Activated CD8-positive, alpha-beta T cell treated with anti-CD3 and anti-CD28 coated beads, Interleukin-2, amount 10 ng/mL, durations not matched to agents 7 days and 5 days (primary cell): ENCODE measurements around the gene NFKBIL1. TPM values are rescaled to one million over a fixed set of nuclear protein-coding genes. Genes with fewer than 3 reads are reported as not detected.
"Not testable (repeated sequence)": the region's sequence is repeated elsewhere in the genome, so short reads cannot be mapped to it uniquely, and the experiment has no call there.

Experiments
- ATAC-seq: fragments of 150-1000 bp; cut with Tn5 transposase; one replicate; pipeline ENCODE4 v1.10.0; 2021; ENCODE audit warnings: moderate library complexity
- CTCF ChIA-PET: fragments of 350-600 bp; sonication (Branson Sonifier 250); formaldehyde crosslinking; loops from one replicate; lab custom pipeline; 2021; ENCODE audit warnings: antibody characterized with exemption; lab: Charles Lee
- POLR2A ChIA-PET: fragments of 350-600 bp; sonication (Branson Sonifier 250); formaldehyde crosslinking; loops from one replicate; lab custom pipeline; 2021; ENCODE audit warnings: antibody characterized with exemption; lab: Charles Lee
- DNase-seq: peaks from one replicate; pipeline ENCODE4 v3.0.0-alpha.2; 2020
- H3K27ac Mint-ChIP-seq: one replicate; pipeline ENCODE4 v1.8.0; 2021; ENCODE audit warnings: mild to moderate bottlenecking, mixed read lengths
- H3K27me3 Mint-ChIP-seq: one replicate; pipeline ENCODE4 v1.8.0; 2021; ENCODE audit warnings: low read depth, mixed read lengths
- H3K36me3 Mint-ChIP-seq: one replicate; pipeline ENCODE4 v1.8.0; 2021; ENCODE audit warnings: low read depth, mixed read lengths
- H3K4me1 Mint-ChIP-seq: one replicate; pipeline ENCODE4 v1.8.0; 2021; ENCODE audit warnings: low read depth, mixed read lengths
- H3K4me3 Mint-ChIP-seq: one replicate; pipeline ENCODE4 v1.8.0; 2021; ENCODE audit warnings: mild to moderate bottlenecking, mixed read lengths
- H3K9me3 Mint-ChIP-seq: one replicate; pipeline ENCODE4 v1.8.0; 2022; ENCODE audit warnings: mixed read lengths; ENCODE audit not compliant: insufficient read depth
- total RNA-seq, 2 experiments: library from RNA; stranded (reverse); gene quantifications; one replicate each; pipeline ENCODE4 v1.2.3, GENCODE V29; 2021

The NFKBIL1 gene
- total RNA-seq = 10 to 100 TPM; 13.5 to 14.2 TPM

DNA sequence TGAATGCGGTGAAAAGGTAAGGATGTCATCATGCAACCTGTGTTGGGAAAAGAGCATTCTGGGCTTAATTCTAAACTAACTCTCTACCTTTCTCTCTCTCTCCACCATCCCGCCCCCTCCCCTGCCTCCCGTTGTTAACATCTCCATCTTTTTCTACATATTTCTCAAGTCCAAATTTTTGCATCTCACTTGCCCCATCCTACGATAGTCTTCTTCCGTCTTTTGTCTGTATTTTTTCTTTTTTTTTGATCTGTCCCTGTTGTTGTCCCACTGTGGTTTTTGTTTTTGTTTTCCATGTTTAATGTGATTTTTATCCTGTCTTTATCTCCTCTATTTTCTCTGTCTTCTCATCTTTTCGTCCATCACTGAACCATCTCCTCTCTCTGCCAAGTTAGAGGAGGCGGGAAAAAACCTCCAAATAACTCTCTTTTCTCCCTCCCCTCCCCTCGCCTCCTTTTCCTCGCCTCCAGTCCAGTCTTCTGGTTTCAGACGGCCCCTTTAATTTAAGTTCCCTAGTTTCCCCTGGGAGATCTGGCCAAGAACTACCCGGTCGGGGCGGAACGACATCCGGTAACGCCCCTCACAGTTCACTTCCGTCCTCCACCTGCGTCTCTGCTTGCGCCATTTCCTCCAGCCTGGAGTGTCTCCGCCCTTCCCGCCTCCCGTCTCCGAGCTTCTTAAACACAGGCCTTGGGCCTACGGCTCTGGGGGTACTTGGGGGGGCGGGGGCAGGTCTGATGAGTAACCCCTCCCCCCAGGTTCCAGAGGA, at the start of gene NFKBIL1:
Gene NFKBIL1 (plus strand): TSS at position 651 of the 769 bp plus-strand sequence. CDS start 87 bp downstream, at position 738.
- H3K36me3 Mint-ChIP-seq = peaks cover 22% of the 10 kb centered on the region
- peak; percentile 96 for DNase-seq
- no peaks in the 10 kb centered on the region for H3K27me3 Mint-ChIP-seq
- peak within 1 kb of the TSS; percentile 90 for H3K27ac Mint-ChIP-seq
- CTCF ChIA-PET = interaction anchor here (0.6 to 16.9 kb wide), 14 partner anchors 9 to 283 kb away, joined by 3 to 676 read pairs (median 4); partner anchors contain the start of genes GPANK1, HSPA1A, HSPA1L and LST1
- POLR2A ChIA-PET = interaction anchor here (0.6 to 6.3 kb wide), 12 partner anchors 9 to 259 kb away, joined by 3 to 62 read pairs (median 4); partner anchors contain the start of genes BAG6, LTB, NCR3 and TNF
- H3K4me1 Mint-ChIP-seq = peaks cover 56% of the 10 kb centered on the region
- no peaks in the 10 kb centered on the region for H3K9me3 Mint-ChIP-seq
- peak; percentile 89 for ATAC-seq
- H3K4me3 Mint-ChIP-seq = peak within 1 kb of the TSS; percentile 84

- ATAC-seq (no peak), DNase-seq (no peak)
- H3K27ac Mint-ChIP-seq = peak overlapping the region; percentile 73
- no peaks in the 10 kb centered on the region for H3K27me3 Mint-ChIP-seq
- H3K4me3 Mint-ChIP-seq = peak overlapping the region; percentile 91
- H3K9me3 Mint-ChIP-seq = no peaks in the 10 kb centered on the region
- peaks cover 62% of the 10 kb centered on the region for H3K4me1 Mint-ChIP-seq
- H3K36me3 Mint-ChIP-seq = peaks cover 53% of the 10 kb centered on the region
- POLR2A ChIA-PET = interaction anchor here (0.5 to 0.8 kb wide), 2 partner anchors 33 to 680 kb away, joined by 3 read pairs; no protein-coding TSS in a partner anchor
- CTCF ChIA-PET = no interaction called here
Measured at GRCh38 chr6:31498748-31499147, 48.7 kb upstream of the NFKBIL1 start.

GRCh38 chr6:31499648-31500047, 47.8 kb upstream of the NFKBIL1 start:
- POLR2A ChIA-PET, H3K27ac Mint-ChIP-seq, CTCF ChIA-PET: not testable (repeated sequence)

DNA sequence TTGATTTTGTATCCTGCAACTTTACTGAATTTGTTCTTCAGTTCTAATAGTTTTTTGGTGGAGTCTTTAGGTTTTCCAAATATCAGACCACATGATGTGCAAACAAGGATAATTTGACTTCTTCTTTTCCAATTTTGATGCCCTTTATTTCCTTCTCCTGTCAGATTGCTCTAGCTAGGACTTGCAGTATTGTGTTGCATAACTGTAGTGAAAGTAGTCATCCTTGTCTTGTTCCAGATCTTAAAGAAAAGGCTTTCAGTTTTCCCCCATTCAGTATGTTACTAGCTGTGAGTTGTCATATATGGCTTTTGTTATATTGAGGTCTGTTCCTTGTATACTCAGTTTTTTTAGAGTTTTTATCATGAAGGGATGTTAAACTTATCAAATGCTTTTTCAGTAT, 44.8 kb upstream of the NFKBIL1 start:
- DNase-seq (no peak), ATAC-seq (no peak)
- Mint-ChIP-seq H3K9me3 (no peaks in the 10 kb centered on the region), H3K4me1 (peaks cover 51% of the 10 kb centered on the region), H3K27ac (no peak overlapping the region), H3K36me3 (peaks cover 63% of the 10 kb centered on the region), H3K4me3 (no peak overlapping the region), H3K27me3 (no peaks in the 10 kb centered on the region)
- CTCF ChIA-PET = interaction anchor here (1.3 kb wide), 1 partner anchor 9 kb away, joined by 4 read pairs; no protein-coding TSS in a partner anchor
- POLR2A ChIA-PET = no interaction called here

More at GRCh38 chr6:31499648-31500047, 47.8 kb upstream of the NFKBIL1 start:
- Mint-ChIP-seq H3K4me1 (peaks cover 62% of the 10 kb centered on the region), H3K36me3 (peaks cover 55% of the 10 kb centered on the region)
- H3K27me3 Mint-ChIP-seq, H3K4me3 Mint-ChIP-seq, ATAC-seq, DNase-seq, H3K9me3 Mint-ChIP-seq: not testable (repeated sequence)

DNA sequence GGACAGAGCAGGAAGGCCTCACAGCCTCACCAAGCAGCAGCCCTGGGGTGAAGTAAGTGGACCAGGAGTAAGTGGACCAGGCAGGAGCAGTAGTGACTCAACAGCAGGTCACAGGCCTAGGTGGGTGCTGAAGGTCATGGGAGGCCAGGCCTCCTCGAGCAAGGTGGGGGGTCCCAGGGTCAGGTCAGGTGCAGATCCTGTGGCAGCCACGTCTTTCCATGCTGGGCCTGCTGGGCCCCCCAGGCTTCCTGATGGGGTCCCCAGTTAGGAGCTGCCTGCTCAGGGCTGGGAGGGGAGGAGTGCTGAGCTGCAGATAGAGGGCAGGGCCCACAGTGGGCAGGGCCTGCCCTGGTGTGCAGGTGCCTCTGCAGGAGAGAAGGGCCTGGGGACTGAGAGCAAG, 38.4 kb upstream of the NFKBIL1 start:
- H3K9me3 Mint-ChIP-seq, ATAC-seq, POLR2A ChIA-PET, H3K27me3 Mint-ChIP-seq, DNase-seq, H3K4me3 Mint-ChIP-seq: not testable (repeated sequence)
- Mint-ChIP-seq H3K27ac (peak overlapping the region; percentile 67), H3K4me1 (peaks cover 10% of the 10 kb centered on the region), H3K36me3 (peaks cover 74% of the 10 kb centered on the region)
- CTCF ChIA-PET = interaction anchor here (1.0 kb wide), 1 partner anchor 16 kb away, joined by 3 read pairs; no protein-coding TSS in a partner anchor

GRCh38 chr6:31510007-31510406, 37.4 kb upstream of the NFKBIL1 start:
- Mint-ChIP-seq H3K27me3 (no peaks in the 10 kb centered on the region), H3K27ac (no peak overlapping the region), H3K9me3 (no peaks in the 10 kb centered on the region), H3K4me3 (no peak overlapping the region), H3K4me1 (peaks cover 9% of the 10 kb centered on the region), H3K36me3 (peaks cover 69% of the 10 kb centered on the region)
- DNase-seq (no peak), ATAC-seq (no peak)
- ChIA-PET CTCF (no interaction called here), POLR2A (no interaction called here)

GRCh38 chr6:31513456-31514165, 33.8 kb upstream of the NFKBIL1 start:
- Mint-ChIP-seq H3K27ac (no peak overlapping the region), H3K4me1 (peaks cover 1% of the 10 kb centered on the region), H3K9me3 (no peaks in the 10 kb centered on the region), H3K4me3 (no peak overlapping the region), H3K36me3 (peaks cover 34% of the 10 kb centered on the region), H3K27me3 (peaks cover 12% of the 10 kb centered on the region)
- DNase-seq (no peak), ATAC-seq (no peak)
- ChIA-PET CTCF (no interaction called here), POLR2A (no interaction called here)

DNA sequence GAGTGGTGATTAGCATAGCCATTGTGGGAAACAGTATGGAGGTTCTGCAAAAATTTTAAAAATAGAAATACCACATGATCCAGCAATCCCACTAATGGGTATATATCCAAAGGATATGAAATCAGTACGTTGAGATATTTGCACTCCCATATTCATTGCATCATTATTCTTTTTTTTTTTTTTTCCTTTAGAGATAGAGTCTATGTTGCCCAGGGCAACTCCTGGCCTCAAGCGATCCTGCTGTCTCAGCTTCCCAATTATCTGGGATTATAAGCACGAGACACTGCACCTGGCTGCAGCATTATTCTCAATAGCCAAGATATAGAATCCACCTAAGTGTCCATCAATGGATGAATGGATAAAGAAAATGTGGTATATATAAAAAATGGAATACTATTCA, 25.6 kb upstream of the NFKBIL1 start:
- no peak for ATAC-seq
- Mint-ChIP-seq H3K36me3 (no peaks in the 10 kb centered on the region), H3K4me1 (no peaks in the 10 kb centered on the region), H3K4me3 (no peak overlapping the region), H3K27ac (no peak overlapping the region), H3K27me3 (peaks cover 25% of the 10 kb centered on the region), H3K9me3 (no peaks in the 10 kb centered on the region)
- no peak for DNase-seq
- CTCF ChIA-PET = no interaction called here
- POLR2A ChIA-PET = no interaction called here

GRCh38 chr6:31525553-31525931, 21.9 kb upstream of the NFKBIL1 start:
- Mint-ChIP-seq H3K27me3 (peaks cover 16% of the 10 kb centered on the region), H3K4me1 (no peaks in the 10 kb centered on the region), H3K4me3 (no peak overlapping the region)

GRCh38 chr6:31525932-31526591, 21.3 kb upstream of the NFKBIL1 start:
- CTCF ChIA-PET = no interaction called here
- H3K27ac Mint-ChIP-seq = no peak overlapping the region

More at GRCh38 chr6:31525553-31525931, 21.9 kb upstream of the NFKBIL1 start:
- ChIA-PET POLR2A (interaction anchor here (0.6 kb wide), 1 partner anchor 15 kb away, joined by 4 read pairs; no protein-coding TSS in a partner anchor), CTCF (no interaction called here)
- DNase-seq (no peak), ATAC-seq (no peak)
- peaks cover 11% of the 10 kb centered on the region for H3K36me3 Mint-ChIP-seq
- no peak overlapping the region for H3K27ac Mint-ChIP-seq
- H3K9me3 Mint-ChIP-seq = no peaks in the 10 kb centered on the region

DNA sequence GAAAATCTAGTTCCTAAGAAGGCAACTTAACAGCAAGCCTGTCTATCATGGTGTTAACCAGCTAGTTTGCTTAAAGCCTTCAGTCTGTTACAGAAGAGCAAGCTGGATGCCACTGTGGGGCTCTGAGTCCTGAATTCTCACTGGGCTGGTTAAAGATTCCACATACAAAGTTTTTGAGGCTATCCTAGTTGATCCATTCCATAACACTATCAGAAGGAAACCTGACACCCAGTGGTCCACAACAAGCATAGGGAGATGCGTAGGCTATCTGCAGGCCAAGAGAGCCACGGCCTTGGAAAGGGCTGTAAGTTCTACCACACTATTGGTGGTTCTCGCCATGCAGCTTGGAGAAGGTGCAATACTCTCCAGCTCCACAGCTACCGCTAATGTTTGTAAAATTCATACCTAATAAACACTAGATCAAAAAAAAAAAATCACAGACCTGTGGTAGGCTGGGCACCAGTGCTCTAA, 19.1 kb upstream of the NFKBIL1 start:
- Mint-ChIP-seq H3K4me3 (no peak overlapping the region), H3K4me1 (peaks cover 13% of the 10 kb centered on the region), H3K36me3 (peaks cover 35% of the 10 kb centered on the region), H3K9me3 (no peaks in the 10 kb centered on the region), H3K27me3 (no peaks in the 10 kb centered on the region), H3K27ac (no peak overlapping the region)
- ATAC-seq = peak; percentile 21
- CTCF ChIA-PET = interaction anchor here (0.9 to 2.5 kb wide), 3 partner anchors 31 to 70 kb away, joined by 3 to 6 read pairs (median 3); no protein-coding TSS in a partner anchor
- DNase-seq = no peak
- POLR2A ChIA-PET = interaction anchor here (0.7 to 1.8 kb wide), 4 partner anchors 10 to 34 kb away, joined by 3 to 7 read pairs (median 4); partner anchors contain the start of gene DDX39B

More at GRCh38 chr6:31525932-31526591, 21.3 kb upstream of the NFKBIL1 start:
- H3K4me3 Mint-ChIP-seq = no peak overlapping the region
- H3K27me3 Mint-ChIP-seq = peaks cover 13% of the 10 kb centered on the region
- ATAC-seq (peak; percentile 12), DNase-seq (no peak)
- no peaks in the 10 kb centered on the region for H3K9me3 Mint-ChIP-seq
- peaks cover 2% of the 10 kb centered on the region for H3K4me1 Mint-ChIP-seq
- POLR2A ChIA-PET = interaction anchor here (0.6 kb wide), 1 partner anchor 15 kb away, joined by 4 read pairs; no protein-coding TSS in a partner anchor
- peaks cover 16% of the 10 kb centered on the region for H3K36me3 Mint-ChIP-seq
